Measurements from ENCODE around the gene TMEM238L.
"Not testable (repeated sequence)": the region's sequence is repeated elsewhere in the genome, so short reads cannot be mapped to it uniquely, and the experiment has no call there.

TMEM238L gene

GRCh38 chr17:10803830-10804475 is at the start of gene TMEM238L:
TSS of gene TMEM238L (minus strand) at chr17:10804099. CDS start at chr17:10803963, 136 bp downstream.
- no peaks in the 10 kb centered on the region for H3K4me1 Mint-ChIP-seq (ENCODE audit: low read depth)
- no peak within 1 kb of the TSS for H3K27ac Mint-ChIP-seq
- H3K4me3 Mint-ChIP-seq: no peak within 1 kb of the TSS
- H3K27me3 Mint-ChIP-seq (ENCODE audit: low read depth): no peaks in the 10 kb centered on the region
- no peak for DNase-seq (ENCODE audit: low spot score)
- no peaks in the 10 kb centered on the region for H3K9me3 Mint-ChIP-seq
- H3K36me3 Mint-ChIP-seq (ENCODE audit: low read depth): no peaks in the 10 kb centered on the region

- H3K4me1 Mint-ChIP-seq (ENCODE audit: low read depth); H3K4me3 Mint-ChIP-seq; DNase-seq (ENCODE audit: low spot score); H3K27ac Mint-ChIP-seq; H3K9me3 Mint-ChIP-seq; H3K36me3 Mint-ChIP-seq (ENCODE audit: low read depth); H3K27me3 Mint-ChIP-seq (ENCODE audit: low read depth): not testable (repeated sequence)
These were observed 42.7 kb upstream of the TMEM238L start for GRCh38 chr17:10846636-10847035.

GRCh38 chr17:10845388-10845751 is 41.5 kb upstream of the TMEM238L start:
- peaks cover 3% of the 10 kb centered on the region for H3K27me3 Mint-ChIP-seq (ENCODE audit: low read depth)
- peaks cover 4% of the 10 kb centered on the region for H3K4me1 Mint-ChIP-seq (ENCODE audit: low read depth)
- no peaks in the 10 kb centered on the region for H3K36me3 Mint-ChIP-seq (ENCODE audit: low read depth)
- DNase-seq (ENCODE audit: low spot score): no peak
- H3K4me3 Mint-ChIP-seq: peak overlapping the region; percentile 83
- no peaks in the 10 kb centered on the region for H3K9me3 Mint-ChIP-seq
- no peak overlapping the region for H3K27ac Mint-ChIP-seq

- DNase-seq (ENCODE audit: low spot score): peak; percentile 68
- H3K27ac Mint-ChIP-seq: no peak overlapping the region
- H3K27me3 Mint-ChIP-seq (ENCODE audit: low read depth): peaks cover 3% of the 10 kb centered on the region
These were observed 40.9 kb upstream of the TMEM238L start for GRCh38 chr17:10844621-10845387.

GRCh38 chr17:10843811-10844210 is 39.9 kb upstream of the TMEM238L start:
- peaks cover 3% of the 10 kb centered on the region for H3K27me3 Mint-ChIP-seq (ENCODE audit: low read depth)
- peaks cover 4% of the 10 kb centered on the region for H3K4me1 Mint-ChIP-seq (ENCODE audit: low read depth)
- H3K27ac Mint-ChIP-seq: no peak overlapping the region
- peak overlapping the region; percentile 46 for H3K4me3 Mint-ChIP-seq
- H3K36me3 Mint-ChIP-seq (ENCODE audit: low read depth): no peaks in the 10 kb centered on the region
- no peaks in the 10 kb centered on the region for H3K9me3 Mint-ChIP-seq
- no peak for DNase-seq (ENCODE audit: low spot score)

More at GRCh38 chr17:10844621-10845387, 40.9 kb upstream of the TMEM238L start:
- H3K4me3 Mint-ChIP-seq: peak overlapping the region; percentile 83
- peaks cover 4% of the 10 kb centered on the region for H3K4me1 Mint-ChIP-seq (ENCODE audit: low read depth)
- H3K36me3 Mint-ChIP-seq (ENCODE audit: low read depth): no peaks in the 10 kb centered on the region
- H3K9me3 Mint-ChIP-seq: no peaks in the 10 kb centered on the region

- no peak for DNase-seq (ENCODE audit: low spot score)
- Mint-ChIP-seq H3K27me3 (ENCODE audit: low read depth) (peaks cover 3% of the 10 kb centered on the region), H3K36me3 (ENCODE audit: low read depth) (no peaks in the 10 kb centered on the region), H3K9me3 (no peaks in the 10 kb centered on the region), H3K4me3 (no peak overlapping the region), H3K4me1 (ENCODE audit: low read depth) (peaks cover 4% of the 10 kb centered on the region), H3K27ac (no peak overlapping the region)
These were observed 38.8 kb upstream of the TMEM238L start for GRCh38 chr17:10842658-10843057.

- Mint-ChIP-seq H3K4me3 (no peak overlapping the region), H3K4me1 (ENCODE audit: low read depth) (no peaks in the 10 kb centered on the region), H3K27me3 (ENCODE audit: low read depth) (no peaks in the 10 kb centered on the region), H3K36me3 (ENCODE audit: low read depth) (no peaks in the 10 kb centered on the region), H3K9me3 (no peaks in the 10 kb centered on the region), H3K27ac (no peak overlapping the region)
- DNase-seq (ENCODE audit: low spot score): no peak
These were observed 34.8 kb upstream of the TMEM238L start for GRCh38 chr17:10838682-10839081.

- Mint-ChIP-seq H3K27ac (no peak within 1 kb of the TSS), H3K4me3 (no peak within 1 kb of the TSS), H3K9me3 (no peaks in the 10 kb centered on the region), H3K4me1 (ENCODE audit: low read depth) (no peaks in the 10 kb centered on the region), H3K27me3 (ENCODE audit: low read depth) (no peaks in the 10 kb centered on the region), H3K36me3 (ENCODE audit: low read depth) (no peaks in the 10 kb centered on the region)
- no peak for DNase-seq (ENCODE audit: low spot score)
These were observed 34.0 kb upstream of the TMEM238L start, which contains the start of gene PIRT for GRCh38 chr17:10837921-10838320. TSS of gene PIRT (minus strand) at chr17:10838087. CDS start at chr17:10825645, 12,442 bp downstream.

- Mint-ChIP-seq H3K4me1 (ENCODE audit: low read depth) (no peaks in the 10 kb centered on the region), H3K36me3 (ENCODE audit: low read depth) (no peaks in the 10 kb centered on the region), H3K9me3 (no peaks in the 10 kb centered on the region), H3K27me3 (ENCODE audit: low read depth) (no peaks in the 10 kb centered on the region), H3K4me3 (no peak overlapping the region), H3K27ac (no peak overlapping the region)
- no peak for DNase-seq (ENCODE audit: low spot score)
These were observed 33.2 kb upstream of the TMEM238L start for GRCh38 chr17:10836966-10837590.

GRCh38 chr17:10836145-10836544 is 32.2 kb upstream of the TMEM238L start:
- H3K4me3 Mint-ChIP-seq: no peak overlapping the region
- H3K36me3 Mint-ChIP-seq (ENCODE audit: low read depth): no peaks in the 10 kb centered on the region
- H3K27ac Mint-ChIP-seq: no peak overlapping the region
- H3K9me3 Mint-ChIP-seq: no peaks in the 10 kb centered on the region
- H3K4me1 Mint-ChIP-seq (ENCODE audit: low read depth): no peaks in the 10 kb centered on the region
- DNase-seq (ENCODE audit: low spot score): no peak
- H3K27me3 Mint-ChIP-seq (ENCODE audit: low read depth): no peaks in the 10 kb centered on the region

- no peaks in the 10 kb centered on the region for H3K36me3 Mint-ChIP-seq (ENCODE audit: low read depth)
- no peak overlapping the region for H3K27ac Mint-ChIP-seq
These were observed 27.8 kb upstream of the TMEM238L start for GRCh38 chr17:10831696-10832095.

GRCh38 chr17:10827898-10828552 is 24.1 kb upstream of the TMEM238L start:
- Mint-ChIP-seq H3K27ac (no peak overlapping the region), H3K27me3 (ENCODE audit: low read depth) (no peaks in the 10 kb centered on the region), H3K4me1 (ENCODE audit: low read depth) (no peaks in the 10 kb centered on the region), H3K36me3 (ENCODE audit: low read depth) (no peaks in the 10 kb centered on the region), H3K9me3 (no peaks in the 10 kb centered on the region), H3K4me3 (no peak overlapping the region)
- no peak for DNase-seq (ENCODE audit: low spot score)

More at GRCh38 chr17:10831696-10832095, 27.8 kb upstream of the TMEM238L start:
- Mint-ChIP-seq H3K4me1 (ENCODE audit: low read depth) (no peaks in the 10 kb centered on the region), H3K4me3 (no peak overlapping the region), H3K9me3 (no peaks in the 10 kb centered on the region), H3K27me3 (ENCODE audit: low read depth) (no peaks in the 10 kb centered on the region)
- DNase-seq (ENCODE audit: low spot score): no peak

GRCh38 chr17:10824874-10825273 is 21.0 kb upstream of the TMEM238L start:
- no peak for DNase-seq (ENCODE audit: low spot score)
- H3K4me3 Mint-ChIP-seq: no peak overlapping the region
- H3K27ac Mint-ChIP-seq: no peak overlapping the region
- no peaks in the 10 kb centered on the region for H3K36me3 Mint-ChIP-seq (ENCODE audit: low read depth)
- H3K4me1 Mint-ChIP-seq (ENCODE audit: low read depth): no peaks in the 10 kb centered on the region
- no peaks in the 10 kb centered on the region for H3K27me3 Mint-ChIP-seq (ENCODE audit: low read depth)
- H3K9me3 Mint-ChIP-seq: no peaks in the 10 kb centered on the region

GRCh38 chr17:10821770-10822169 is 17.9 kb upstream of the TMEM238L start:
- DNase-seq (ENCODE audit: low spot score): no peak
- Mint-ChIP-seq H3K36me3 (ENCODE audit: low read depth) (no peaks in the 10 kb centered on the region), H3K4me3 (no peak overlapping the region), H3K27me3 (ENCODE audit: low read depth) (no peaks in the 10 kb centered on the region), H3K9me3 (no peaks in the 10 kb centered on the region), H3K4me1 (ENCODE audit: low read depth) (no peaks in the 10 kb centered on the region), H3K27ac (no peak overlapping the region)
